H1 (cell line): ENCODE results near the gene IKZF3. TPM values are rescaled to one million over a fixed set of nuclear protein-coding genes. Genes with fewer than 3 reads are reported as not detected.

Source experiments
- CTCF ChIA-PET: fragments of 300-600 bp; sonication (Branson Sonifier 250); formaldehyde crosslinking; loops from one replicate; lab custom pipeline; 2021; ENCODE audit not compliant: partially characterized antibody; lab: Charles Lee
- POLR2A ChIA-PET: fragments of 300-600 bp; sonication (Branson Sonifier 250); formaldehyde crosslinking; loops from one replicate; lab custom pipeline; 2021; ENCODE audit warnings: inconsistent platforms; ENCODE audit not compliant: partially characterized antibody; lab: Charles Lee
- DNase-seq, 2 experiments: peaks; one replicate each; pipeline versions ENCODE4 v3.0.0 to v3.0.0-alpha.2; 2010 to 2022; ENCODE audit warnings: low spot score in 2 of 2, low read depth in 1 of 2, mixed read lengths in 1 of 2
- FAIRE-seq: peaks from 2 replicates; lab custom pipeline; 2011; peaks lifted over from hg19 to GRCh38; lab: Jason Lieb, UNC
- H2AFZ ChIP-seq: 2 replicates; pipeline ENCODE4 v1.8.1; 2012; ENCODE audit warnings: low read length, inconsistent platforms
- H2AK5ac ChIP-seq: 2 replicates; pipeline ENCODE4 v1.6.1; 2013; ENCODE audit warnings: low read depth, low read length
- H2BK120ac ChIP-seq: replicated peaks from 2 replicates; pipeline ENCODE3; 2013; ENCODE audit warnings: low read depth, low read length, inconsistent platforms
- H2BK12ac ChIP-seq: 2 replicates; pipeline ENCODE4 v1.6.1; 2013; ENCODE audit warnings: low read depth, low read length
- H2BK15ac ChIP-seq: 2 replicates; pipeline ENCODE4 v1.6.1; 2013; ENCODE audit warnings: low read length
- H2BK20ac ChIP-seq: 2 replicates; pipeline ENCODE4 v1.6.1; 2013; ENCODE audit warnings: low read length
- H2BK5ac ChIP-seq: 2 replicates; pipeline ENCODE4 v1.6.1; 2013; ENCODE audit warnings: low read depth, low read length
- H3K14ac ChIP-seq: 2 replicates; pipeline ENCODE4 v1.6.1; 2013; ENCODE audit warnings: inconsistent platforms; ENCODE audit not compliant: insufficient read length
- H3K18ac ChIP-seq: 2 replicates; pipeline ENCODE4 v1.6.1; 2013; ENCODE audit warnings: low read length; ENCODE audit errors: extremely low read depth
- H3K23ac ChIP-seq: 2 replicates; pipeline ENCODE4 v1.6.1; 2013; ENCODE audit warnings: inconsistent platforms; ENCODE audit not compliant: insufficient read length
- H3K23me2 ChIP-seq: 2 replicates; pipeline ENCODE4 v1.6.1; 2013; ENCODE audit warnings: low read depth, low read length
- H3K27ac ChIP-seq: 2 replicates; pipeline ENCODE4 v1.6.1; 2011; ENCODE audit warnings: low read depth, low read length, inconsistent platforms
- H3K27me3 ChIP-seq, 4 experiments: replicated peaks in 1 of 4; 1 replicate in 1 of 4; 2 replicates in 3 of 4; pipeline versions ENCODE4 v1.6.1 to v1.8.1; 2011 to 2013; ENCODE audit warnings: low read length in 3 of 4, mild to moderate bottlenecking in 3 of 4, inconsistent platforms in 2 of 4, mixed read lengths in 2 of 4, moderate library complexity in 1 of 4; ENCODE audit not compliant: control insufficient read depth in 3 of 4, insufficient read depth in 3 of 4; ENCODE audit errors: extremely low read depth in 1 of 4
- H3K36me3 ChIP-seq, 4 experiments: 2 replicates each; pipeline versions ENCODE4 v1.6.1 to v1.8.1; 2011 to 2013; ENCODE audit warnings: mild to moderate bottlenecking in 4 of 4, low read length in 3 of 4, moderate library complexity in 2 of 4, control low read depth in 1 of 4, inconsistent platforms in 1 of 4; ENCODE audit not compliant: insufficient read depth in 4 of 4, control insufficient read depth in 2 of 4
- H3K4ac ChIP-seq: replicated peaks from 2 replicates; pipeline ENCODE3; 2013; ENCODE audit warnings: low read length, low read depth, mixed read lengths, inconsistent platforms; ENCODE audit not compliant: insufficient read length
- H3K4me1 ChIP-seq, 4 experiments: replicated peaks in 1 of 4; 1 replicate in 1 of 4; 2 replicates in 3 of 4; pipeline versions ENCODE4 v1.6.1 to v1.8.1; 2011 to 2013; ENCODE audit warnings: low read length in 3 of 4, inconsistent platforms in 2 of 4, mixed read lengths in 1 of 4; ENCODE audit not compliant: insufficient read depth in 4 of 4, control insufficient read depth in 3 of 4
- H3K4me2 ChIP-seq, 2 experiments: 2 replicates each; pipeline versions ENCODE4 v1.6.1 to v1.8.1; 2011 to 2013; ENCODE audit warnings: low read depth in 2 of 2, low read length in 2 of 2, control low read depth in 1 of 2, inconsistent platforms in 1 of 2, mild to moderate bottlenecking in 1 of 2; ENCODE audit not compliant: insufficient read depth in 1 of 2
- H3K4me3 ChIP-seq, 4 experiments: fragments of 200-600, 300-600 bp in 1 of 4; sonication (generic), shearing (Covaris generic), sonication (Bioruptor Twin) in 1 of 4; 2 replicates each; pipeline versions ENCODE4 v1.5.1 to v1.8.1; 2011 to 2016; ENCODE audit warnings: low read length in 4 of 4, low read depth in 3 of 4, control low read depth in 2 of 4, inconsistent platforms in 2 of 4, mild to moderate bottlenecking in 2 of 4, mixed read lengths in 1 of 4, moderate library complexity in 1 of 4; ENCODE audit not compliant: insufficient read depth in 2 of 4; ENCODE audit errors: extremely low read depth in 1 of 4
- H3K56ac ChIP-seq: replicated peaks from 2 replicates; pipeline ENCODE3; 2013; ENCODE audit warnings: low read depth, mild to moderate bottlenecking, mixed read lengths, low read length, inconsistent platforms; ENCODE audit not compliant: insufficient read length
- H3K79me1 ChIP-seq: 2 replicates; pipeline ENCODE4 v1.6.1; 2013; ENCODE audit warnings: low read depth, low read length, control low read depth
- H3K79me2 ChIP-seq, 2 experiments: 2 replicates each; pipeline versions ENCODE4 v1.6.1 to v1.8.1; 2012 to 2013; ENCODE audit warnings: low read length in 2 of 2, mild to moderate bottlenecking in 2 of 2, inconsistent platforms in 1 of 2; ENCODE audit not compliant: insufficient read depth in 2 of 2, control insufficient read depth in 1 of 2
- H3K9ac ChIP-seq, 4 experiments: replicated peaks in 1 of 4; 1 replicate in 1 of 4; 2 replicates in 3 of 4; pipeline versions ENCODE4 v1.6.1 to v1.8.1; 2011 to 2013; ENCODE audit warnings: low read depth in 3 of 4, low read length in 3 of 4, control low read depth in 2 of 4, mild to moderate bottlenecking in 2 of 4, moderate library complexity in 2 of 4, inconsistent platforms in 1 of 4; ENCODE audit errors: extremely low read depth in 1 of 4
- H3K9me3 ChIP-seq, 2 experiments: 2 replicates each; pipeline versions ENCODE4 v1.6.1 to v1.8.1; 2012 to 2013; ENCODE audit warnings: mild to moderate bottlenecking in 2 of 2, moderate library complexity in 2 of 2, control low read depth in 1 of 2, inconsistent platforms in 1 of 2, low read depth in 1 of 2, low read length in 1 of 2, mixed read lengths in 1 of 2; ENCODE audit not compliant: insufficient read depth in 2 of 2
- H4K20me1 ChIP-seq, 2 experiments: replicated peaks in 1 of 2; 2 replicates each; pipeline versions ENCODE3 to v1.8.1; 2011 to 2013; ENCODE audit warnings: inconsistent platforms in 2 of 2, low read length in 2 of 2, mild to moderate bottlenecking in 1 of 2; ENCODE audit not compliant: insufficient read depth in 2 of 2, control insufficient read depth in 1 of 2
- H4K5ac ChIP-seq: 2 replicates; pipeline ENCODE4 v1.6.1; 2013; ENCODE audit warnings: low read length, low read depth, mixed read lengths, inconsistent platforms; ENCODE audit not compliant: insufficient read length
- H4K8ac ChIP-seq: 2 replicates; pipeline ENCODE4 v1.8.0; 2013; ENCODE audit warnings: mild to moderate bottlenecking, moderate library complexity, low read length, inconsistent platforms; ENCODE audit not compliant: insufficient read depth; ENCODE audit errors: extremely low read depth
- H4K91ac ChIP-seq: replicated peaks from 2 replicates; pipeline ENCODE3; 2013; ENCODE audit warnings: low read length, mixed read lengths, inconsistent platforms; ENCODE audit not compliant: insufficient read length
- CBX5 ChIP-seq: fragments of 300-800, 300-1000 bp; sonication (generic); IDR thresholded peaks from 2 replicates; pipeline ENCODE4 v1.7.1; 2016; ENCODE audit warnings: antibody characterized with exemption, low read length, low read depth
- CTCF ChIP-seq, 3 experiments: IDR thresholded peaks; 1 replicate in 2 of 3; 2 replicates in 1 of 3; pipeline versions ENCODE4 v1.5.1 to v1.6.1; 2011; ENCODE audit warnings: low read length in 3 of 3, mild to moderate bottlenecking in 3 of 3, inconsistent platforms in 2 of 3, low read depth in 1 of 3, moderate library complexity in 1 of 3; ENCODE audit not compliant: insufficient read depth in 1 of 3; ENCODE audit errors: control extremely low read depth in 1 of 3
- EZH2 ChIP-seq: fragments of 200-600 bp; sonication (generic); IDR thresholded peaks from 2 replicates; pipeline ENCODE4 v1.7.1; 2012; ENCODE audit warnings: low read depth, mild to moderate bottlenecking, moderate library complexity, low read length, inconsistent platforms; ENCODE audit not compliant: severe bottlenecking
- HDAC2 ChIP-seq, 2 experiments: fragments of 300-600 bp in 1 of 2; sonication (generic) in 1 of 2; IDR thresholded peaks; 2 replicates each; pipeline ENCODE4 v1.6.1; 2011 to 2012; ENCODE audit warnings: low read depth in 2 of 2, low read length in 2 of 2, mild to moderate bottlenecking in 2 of 2, moderate library complexity in 2 of 2, borderline replicate concordance in 1 of 2, inconsistent platforms in 1 of 2
- WGBS, 2 experiments: shearing (Covaris generic) in 1 of 2; methylation state at CpG; one replicate each; pipeline versions ENCODE4 v1.1.6 to v1.1.7; 2013 to 2015; ENCODE audit warnings: low lambda C conversion rate in 2 of 2, mixed read lengths in 2 of 2, inconsistent platforms in 1 of 2, low coverage in 1 of 2, missing lambda C conversion rate in 1 of 2; ENCODE audit not compliant: insufficient replicate concordance in 2 of 2, insufficient coverage in 1 of 2, insufficient read length in 1 of 2; ENCODE audit errors: extremely low coverage in 1 of 2, missing lambda C conversion rate in 1 of 2; 5-methylcytosine and 5-hydroxymethylcytosine counted together
- polyA plus RNA-seq, 7 experiments: library from polyadenylated mRNA; depleted of rRNA in 3 of 7; stranded (reverse) in 5 of 7; unstranded in 2 of 7; fragments of >200 nt in 5 of 7; fragments of 200-250 nt in 2 of 7; gene quantifications; 1 replicate in 5 of 7; 2 replicates in 1 of 7; 4 replicates in 1 of 7; pipeline versions ENCODE4 v1.2.1 to v1.2.3, GENCODE V29; 2011 to 2013; ENCODE audit warnings: missing spikeins in 2 of 7, mixed read lengths in 2 of 7
- total RNA-seq: library from RNA; stranded (reverse); fragmentation: NEBNext Ultra II Directional; extraction: Animal tissue kit (Norgen Biotek cat#: 25700); gene quantifications from 2 replicates; pipeline ENCODE4 v1.2.1, GENCODE V29; 2021

The IKZF3 gene
- total and polyA plus RNA-seq, 2 of the 8 experiments (the other 6 are each of a cell fraction or from before 2014, with no cell fraction given) = 0.23 to 0.56 TPM

GRCh38 chr17:39867084-39867879 is 3.2 kb upstream of the IKZF3 start:
- H3K4me1 ChIP-seq = peaks cover 0 to 3% (median 0%) of the 10 kb centered on the region in 4 experiments; a peak in 2 of 7 replicates
- DNase-seq (no peak), FAIRE-seq (no peak)
- POLR2A ChIA-PET = no interaction called here
- CTCF ChIA-PET = no interaction called here
- H3K4ac ChIP-seq = no peak overlapping the region
- no peaks in the 10 kb centered on the region for H3K79me1 ChIP-seq
- H4K91ac ChIP-seq = no peak overlapping the region
- no peak overlapping the region for H2AFZ ChIP-seq
- H3K23me2 ChIP-seq = no peaks in the 10 kb centered on the region
- no peak overlapping the region for H3K56ac ChIP-seq
- H2BK15ac ChIP-seq = no peak overlapping the region
- H3K23ac ChIP-seq = no peak overlapping the region
- no peak overlapping the region for H2BK12ac ChIP-seq
- H3K14ac ChIP-seq = no peak overlapping the region
- no peak overlapping the region for H2BK20ac ChIP-seq
- no peaks in the 10 kb centered on the region for H3K36me3 ChIP-seq
- no peak overlapping the region for H2BK120ac ChIP-seq
- H3K79me2 ChIP-seq = no peaks in the 10 kb centered on the region
- H4K20me1 ChIP-seq = no peaks in the 10 kb centered on the region
- H2BK5ac ChIP-seq = no peak overlapping the region; the same call in 1 of the 2 replicates
- H4K8ac ChIP-seq = no peak overlapping the region
- no peak overlapping the region for H4K5ac ChIP-seq
- H3K27ac ChIP-seq = no peak overlapping the region
- H2AK5ac ChIP-seq = no peak overlapping the region
- H3K9ac ChIP-seq = no peak overlapping the region
- WGBS, 2 experiments = 90% methylated on average over 21 of the region's 21 CpGs; no CpG with 5 or more reads in 1 of the 2 experiments
- H3K9me3 ChIP-seq = no peaks in the 10 kb centered on the region
- H3K18ac ChIP-seq = no peak overlapping the region
- H3K4me2 ChIP-seq = no peak overlapping the region
- no peak overlapping the region for H3K4me3 ChIP-seq
- H3K27me3 ChIP-seq = peaks cover 9 to 34% (median 28%) of the 10 kb centered on the region in 4 experiments
- TF ChIP-seq CBX5 (no peak), HDAC2 (IDR thresholded peaks at IDR 0.05; ENCODE audit: borderline replicate concordance in 1 of 2, low read depth in 2 of 2, low read length in 2 of 2) (no peak), EZH2 (no peak), CTCF (IDR thresholded peaks at IDR 0.05; ENCODE audit: control extremely low read depth in 1 of 3, insufficient read depth in 1 of 3, low read depth in 1 of 3, low read length in 3 of 3) (no peak)
